Measurements from ENCODE around the gene CD209.
"Not testable (repeated sequence)": the region's sequence is repeated elsewhere in the genome, so short reads cannot be mapped to it uniquely, and the experiment has no call there.

The CD209 gene

GRCh38 chr19:7756258-7756657 lies 8.9 kb upstream of the CD209 start:
- H3K4me1 ChIP-seq (ENCODE audit: control insufficient read depth, insufficient read depth, low read length, poor library complexity, severe bottlenecking): no peaks in the 10 kb centered on the region
- no peaks in the 10 kb centered on the region for H3K36me3 ChIP-seq (ENCODE audit: control insufficient read depth, insufficient read depth, low read length)
- DNase-seq: no peak
- H3K4me3 ChIP-seq (ENCODE audit: insufficient read depth, low read depth, low read length, poor library complexity, severe bottlenecking): no peak overlapping the region
- H3K9me3 ChIP-seq (ENCODE audit: control insufficient read depth, low read length): peaks cover 11% of the 10 kb centered on the region
- H3K27me3 ChIP-seq (replicated peaks; ENCODE audit: control insufficient read depth, insufficient read depth, low read length, poor library complexity, severe bottlenecking): no peaks in the 10 kb centered on the region
- no peak overlapping the region for H3K27ac ChIP-seq (ENCODE audit: insufficient read depth, low read length, poor library complexity, severe bottlenecking)

- H3K9me3 ChIP-seq (ENCODE audit: control insufficient read depth, low read length): no peaks in the 10 kb centered on the region
- H3K27ac ChIP-seq (ENCODE audit: insufficient read depth, low read length, poor library complexity, severe bottlenecking): no peak overlapping the region
- no peak overlapping the region for H3K4me3 ChIP-seq (ENCODE audit: insufficient read depth, low read depth, low read length, poor library complexity, severe bottlenecking)
- peaks cover 7% of the 10 kb centered on the region for H3K27me3 ChIP-seq (replicated peaks; ENCODE audit: control insufficient read depth, insufficient read depth, low read length, poor library complexity, severe bottlenecking)
- no peaks in the 10 kb centered on the region for H3K36me3 ChIP-seq (ENCODE audit: control insufficient read depth, insufficient read depth, low read length)
- DNase-seq: peak in 1 of 3 donors; percentile 2
- no peaks in the 10 kb centered on the region for H3K4me1 ChIP-seq (ENCODE audit: control insufficient read depth, insufficient read depth, low read length, poor library complexity, severe bottlenecking)
Measured at GRCh38 chr19:7751157-7751783, 3.9 kb upstream of the CD209 start.

GRCh38 chr19:7748756-7749155 lies 1.4 kb upstream of the CD209 start:
- H3K4me3 ChIP-seq (ENCODE audit: insufficient read depth, low read depth, low read length, poor library complexity, severe bottlenecking): no peak overlapping the region
- H3K4me1 ChIP-seq (ENCODE audit: control insufficient read depth, insufficient read depth, low read length, poor library complexity, severe bottlenecking): no peaks in the 10 kb centered on the region
- no peaks in the 10 kb centered on the region for H3K9me3 ChIP-seq (ENCODE audit: control insufficient read depth, low read length)
- no peaks in the 10 kb centered on the region for H3K36me3 ChIP-seq (ENCODE audit: control insufficient read depth, insufficient read depth, low read length)
- H3K27ac ChIP-seq (ENCODE audit: insufficient read depth, low read length, poor library complexity, severe bottlenecking): no peak overlapping the region
- no peak for DNase-seq
- H3K27me3 ChIP-seq (replicated peaks; ENCODE audit: control insufficient read depth, insufficient read depth, low read length, poor library complexity, severe bottlenecking): peaks cover 7% of the 10 kb centered on the region

GRCh38 chr19:7748171-7748570 lies 837 bp upstream of the CD209 start:
- no peaks in the 10 kb centered on the region for H3K9me3 ChIP-seq (ENCODE audit: control insufficient read depth, low read length)
- H3K27me3 ChIP-seq (replicated peaks; ENCODE audit: control insufficient read depth, insufficient read depth, low read length, poor library complexity, severe bottlenecking): peaks cover 7% of the 10 kb centered on the region
- no peak for DNase-seq
- no peak overlapping the region for H3K27ac ChIP-seq (ENCODE audit: insufficient read depth, low read length, poor library complexity, severe bottlenecking)
- no peak overlapping the region for H3K4me3 ChIP-seq (ENCODE audit: insufficient read depth, low read depth, low read length, poor library complexity, severe bottlenecking)
- H3K4me1 ChIP-seq (ENCODE audit: control insufficient read depth, insufficient read depth, low read length, poor library complexity, severe bottlenecking): no peaks in the 10 kb centered on the region
- no peaks in the 10 kb centered on the region for H3K36me3 ChIP-seq (ENCODE audit: control insufficient read depth, insufficient read depth, low read length)

DNA sequence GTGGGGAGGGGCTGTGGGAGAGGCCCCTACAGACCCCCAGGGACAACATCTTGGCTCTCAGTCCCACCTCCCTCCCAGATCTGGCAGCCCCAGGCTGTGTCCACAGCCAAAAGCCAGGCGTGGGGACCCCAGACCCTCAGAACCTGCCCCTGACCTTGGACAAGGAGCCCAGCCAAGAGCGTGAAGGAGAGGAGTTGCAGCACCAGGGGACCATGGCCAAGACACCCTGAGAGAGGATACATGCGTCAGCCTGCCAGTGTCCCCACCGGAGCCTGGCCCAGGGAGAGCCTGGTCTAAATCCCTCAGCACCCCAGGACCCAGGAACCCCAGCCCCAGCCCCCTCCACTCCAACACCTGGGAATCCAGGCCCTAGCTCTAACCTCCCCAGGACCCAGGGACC lies 1.0 kb downstream of the CD209 start:
- not testable (repeated sequence) for H3K36me3 ChIP-seq (ENCODE audit: control insufficient read depth, insufficient read depth, low read length); DNase-seq; H3K4me3 ChIP-seq (ENCODE audit: insufficient read depth, low read depth, low read length, poor library complexity, severe bottlenecking); H3K27ac ChIP-seq (ENCODE audit: insufficient read depth, low read length, poor library complexity, severe bottlenecking); H3K9me3 ChIP-seq (ENCODE audit: control insufficient read depth, low read length); H3K27me3 ChIP-seq (replicated peaks; ENCODE audit: control insufficient read depth, insufficient read depth, low read length, poor library complexity, severe bottlenecking); H3K4me1 ChIP-seq (ENCODE audit: control insufficient read depth, insufficient read depth, low read length, poor library complexity, severe bottlenecking)

DNA sequence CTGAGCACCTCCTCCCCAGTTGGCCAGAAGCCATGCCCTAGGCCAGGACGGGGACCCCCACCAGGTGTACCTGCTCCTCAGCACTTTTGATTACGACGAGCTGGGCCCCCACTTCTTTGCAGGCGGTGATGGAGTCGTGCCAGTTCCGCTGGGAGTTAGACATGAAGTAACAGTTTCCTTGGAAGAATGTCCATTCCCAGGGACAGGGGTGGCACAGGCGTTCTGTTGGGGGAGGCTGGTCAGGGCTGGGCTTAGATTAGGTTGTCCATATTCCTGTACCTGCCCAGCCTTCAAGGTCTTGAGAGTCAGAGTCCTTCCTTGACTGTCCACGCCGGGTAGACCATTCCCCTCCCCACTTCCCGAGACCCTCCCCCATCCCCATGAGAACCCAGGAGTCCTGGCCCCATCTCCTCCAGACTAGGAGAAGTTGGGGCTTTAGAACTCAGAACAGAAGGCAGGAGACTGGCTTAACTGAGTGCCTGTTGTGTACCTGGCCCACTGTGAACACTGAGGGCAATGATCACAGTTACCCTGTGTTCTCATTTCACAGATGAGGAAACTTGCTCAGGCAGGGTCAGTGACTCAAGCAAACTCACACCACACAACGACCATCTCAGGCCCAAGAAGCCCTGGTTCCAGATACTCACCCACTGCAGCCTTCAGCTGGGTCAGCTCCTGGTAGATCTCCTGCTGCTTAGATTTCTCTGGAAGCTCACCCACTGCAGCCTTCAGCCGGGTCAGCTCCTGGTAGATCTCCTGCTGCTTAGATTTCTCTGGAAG lies 2.3 kb downstream of the CD209 start:
- H3K4me3 ChIP-seq (ENCODE audit: insufficient read depth, low read depth, low read length, poor library complexity, severe bottlenecking): no peak overlapping the region
- H3K27me3 ChIP-seq (replicated peaks; ENCODE audit: control insufficient read depth, insufficient read depth, low read length, poor library complexity, severe bottlenecking): peaks cover 7% of the 10 kb centered on the region
- no peaks in the 10 kb centered on the region for H3K9me3 ChIP-seq (ENCODE audit: control insufficient read depth, low read length)
- DNase-seq: no peak
- H3K4me1 ChIP-seq (ENCODE audit: control insufficient read depth, insufficient read depth, low read length, poor library complexity, severe bottlenecking): no peaks in the 10 kb centered on the region
- no peaks in the 10 kb centered on the region for H3K36me3 ChIP-seq (ENCODE audit: control insufficient read depth, insufficient read depth, low read length)
- H3K27ac ChIP-seq (ENCODE audit: insufficient read depth, low read length, poor library complexity, severe bottlenecking): no peak overlapping the region

- DNase-seq: no peak
- peaks cover 7% of the 10 kb centered on the region for H3K27me3 ChIP-seq (replicated peaks; ENCODE audit: control insufficient read depth, insufficient read depth, low read length, poor library complexity, severe bottlenecking)
- no peaks in the 10 kb centered on the region for H3K36me3 ChIP-seq (ENCODE audit: control insufficient read depth, insufficient read depth, low read length)
- no peaks in the 10 kb centered on the region for H3K4me1 ChIP-seq (ENCODE audit: control insufficient read depth, insufficient read depth, low read length, poor library complexity, severe bottlenecking)
- H3K4me3 ChIP-seq (ENCODE audit: insufficient read depth, low read depth, low read length, poor library complexity, severe bottlenecking): no peak overlapping the region
- H3K9me3 ChIP-seq (ENCODE audit: control insufficient read depth, low read length): no peaks in the 10 kb centered on the region
- H3K27ac ChIP-seq (ENCODE audit: insufficient read depth, low read length, poor library complexity, severe bottlenecking): no peak overlapping the region
Measured at GRCh38 chr19:7744199-7744786, 3.0 kb downstream of the CD209 start.

DNA sequence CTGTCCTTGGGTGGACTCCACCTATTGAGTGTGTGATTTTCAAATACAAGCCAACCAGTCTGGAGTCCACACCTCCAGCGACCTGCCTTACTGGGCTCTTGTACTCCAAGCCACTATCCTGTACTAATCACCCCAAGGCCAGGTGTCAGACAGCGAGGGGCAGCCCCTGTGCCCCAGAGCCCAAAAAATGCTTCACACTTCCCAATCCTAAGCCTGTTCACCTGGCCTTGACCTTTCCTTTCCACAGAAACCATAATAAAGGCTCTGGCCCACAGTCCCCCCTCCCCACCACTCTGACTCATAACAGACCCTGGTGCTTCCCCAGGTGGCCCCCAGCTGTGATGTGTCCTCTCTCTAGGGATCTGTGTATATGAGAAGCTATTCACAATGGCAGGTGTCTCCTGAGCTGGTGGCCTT lies 3.9 kb downstream of the CD209 start:
- Histone ChIP-seq H3K27me3 (replicated peaks; ENCODE audit: control insufficient read depth, insufficient read depth, low read length, poor library complexity, severe bottlenecking) (peaks cover 7% of the 10 kb centered on the region), H3K9me3 (ENCODE audit: control insufficient read depth, low read length) (no peaks in the 10 kb centered on the region), H3K36me3 (ENCODE audit: control insufficient read depth, insufficient read depth, low read length) (no peaks in the 10 kb centered on the region), H3K4me3 (ENCODE audit: insufficient read depth, low read depth, low read length, poor library complexity, severe bottlenecking) (no peak overlapping the region), H3K27ac (ENCODE audit: insufficient read depth, low read length, poor library complexity, severe bottlenecking) (no peak overlapping the region), H3K4me1 (ENCODE audit: control insufficient read depth, insufficient read depth, low read length, poor library complexity, severe bottlenecking) (no peaks in the 10 kb centered on the region)
- no peak for DNase-seq

GRCh38 chr19:7742991-7743390 lies 4.3 kb downstream of the CD209 start:
- Histone ChIP-seq H3K27ac (ENCODE audit: insufficient read depth, low read length, poor library complexity, severe bottlenecking) (no peak overlapping the region), H3K27me3 (replicated peaks; ENCODE audit: control insufficient read depth, insufficient read depth, low read length, poor library complexity, severe bottlenecking) (peaks cover 5% of the 10 kb centered on the region), H3K4me3 (ENCODE audit: insufficient read depth, low read depth, low read length, poor library complexity, severe bottlenecking) (no peak overlapping the region), H3K4me1 (ENCODE audit: control insufficient read depth, insufficient read depth, low read length, poor library complexity, severe bottlenecking) (no peaks in the 10 kb centered on the region), H3K36me3 (ENCODE audit: control insufficient read depth, insufficient read depth, low read length) (no peaks in the 10 kb centered on the region), H3K9me3 (ENCODE audit: control insufficient read depth, low read length) (no peaks in the 10 kb centered on the region)
- no peak for DNase-seq

GRCh38 chr19:7742575-7742974 lies 4.8 kb downstream of the CD209 start:
- Histone ChIP-seq H3K36me3 (ENCODE audit: control insufficient read depth, insufficient read depth, low read length) (no peaks in the 10 kb centered on the region), H3K9me3 (ENCODE audit: control insufficient read depth, low read length) (no peaks in the 10 kb centered on the region), H3K27ac (ENCODE audit: insufficient read depth, low read length, poor library complexity, severe bottlenecking) (no peak overlapping the region), H3K4me3 (ENCODE audit: insufficient read depth, low read depth, low read length, poor library complexity, severe bottlenecking) (no peak overlapping the region), H3K27me3 (replicated peaks; ENCODE audit: control insufficient read depth, insufficient read depth, low read length, poor library complexity, severe bottlenecking) (peaks cover 1% of the 10 kb centered on the region), H3K4me1 (ENCODE audit: control insufficient read depth, insufficient read depth, low read length, poor library complexity, severe bottlenecking) (no peaks in the 10 kb centered on the region)
- DNase-seq: no peak
